Gastrocnemius medialis (tissue), 4 donors: Measurements from ENCODE around the gene CYSLTR2.

Experiments
- POLR2A ChIP-seq, 2 donors: fragments of 450-650 bp; IDR thresholded peaks; one replicate each; pipeline ENCODE4 v1.6.1; 2017; ENCODE audit warnings: antibody characterized with exemption in 2 of 2, mild to moderate bottlenecking in 2 of 2, moderate library complexity in 2 of 2
- TF ChIP-seq, protein P1 (sequence below), 5 experiments: fragments of 450-650 bp in 3 of 5; fragments of 200-600 bp in 2 of 5; sonication (generic) in 2 of 5; IDR thresholded peaks in 4 of 5; conservative IDR thresholded peaks in 1 of 5; 1 replicate in 4 of 5; 2 replicates in 1 of 5; pipeline ENCODE4 v1.5.1; 2016 to 2019; ENCODE audit warnings: antibody characterized with exemption in 5 of 5, mild to moderate bottlenecking in 3 of 5, moderate library complexity in 3 of 5

DNA sequence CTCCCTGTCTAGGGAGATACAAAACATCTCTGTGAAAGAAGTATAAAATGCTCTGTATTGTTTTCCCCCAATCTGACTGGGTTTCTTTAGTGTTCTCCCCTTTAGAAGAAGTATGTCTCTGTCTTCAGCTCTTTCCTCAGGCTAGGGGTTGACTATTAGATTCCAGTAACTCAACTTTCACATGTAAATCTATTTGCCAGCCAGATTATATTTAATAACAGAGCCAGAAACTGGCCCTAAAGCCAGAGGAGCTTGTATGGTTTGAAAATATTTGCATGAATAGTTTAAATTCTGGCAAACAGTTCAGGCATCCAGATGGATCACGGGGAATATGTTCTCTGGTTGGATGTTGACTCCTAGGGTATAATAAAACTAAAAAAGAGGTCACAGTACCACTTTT lies 22.3 kb upstream of the CYSLTR2 start:
- TF ChIP-seq POLR2A (IDR thresholded peaks at IDR 0.05): no peak
- TF ChIP-seq, protein P1, sequence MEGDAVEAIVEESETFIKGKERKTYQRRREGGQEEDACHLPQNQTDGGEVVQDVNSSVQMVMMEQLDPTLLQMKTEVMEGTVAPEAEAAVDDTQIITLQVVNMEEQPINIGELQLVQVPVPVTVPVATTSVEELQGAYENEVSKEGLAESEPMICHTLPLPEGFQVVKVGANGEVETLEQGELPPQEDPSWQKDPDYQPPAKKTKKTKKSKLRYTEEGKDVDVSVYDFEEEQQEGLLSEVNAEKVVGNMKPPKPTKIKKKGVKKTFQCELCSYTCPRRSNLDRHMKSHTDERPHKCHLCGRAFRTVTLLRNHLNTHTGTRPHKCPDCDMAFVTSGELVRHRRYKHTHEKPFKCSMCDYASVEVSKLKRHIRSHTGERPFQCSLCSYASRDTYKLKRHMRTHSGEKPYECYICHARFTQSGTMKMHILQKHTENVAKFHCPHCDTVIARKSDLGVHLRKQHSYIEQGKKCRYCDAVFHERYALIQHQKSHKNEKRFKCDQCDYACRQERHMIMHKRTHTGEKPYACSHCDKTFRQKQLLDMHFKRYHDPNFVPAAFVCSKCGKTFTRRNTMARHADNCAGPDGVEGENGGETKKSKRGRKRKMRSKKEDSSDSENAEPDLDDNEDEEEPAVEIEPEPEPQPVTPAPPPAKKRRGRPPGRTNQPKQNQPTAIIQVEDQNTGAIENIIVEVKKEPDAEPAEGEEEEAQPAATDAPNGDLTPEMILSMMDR (IDR thresholded peaks at IDR 0.05 in 4 of 5, conservative IDR thresholded peaks at IDR 0.05 in 1 of 5): no peak
